Esophagus (tissue), 2 donors: ENCODE measurements around the gene SLC22A4. TPM values are rescaled to one million over a fixed set of nuclear protein-coding genes. Genes with fewer than 3 reads are reported as not detected.

Experiments
- H3K27ac ChIP-seq, 2 donors: one replicate each; pipeline ENCODE4 v1.5.1; 2013; ENCODE audit warnings: low read depth in 2 of 2, mild to moderate bottlenecking in 2 of 2, inconsistent platforms in 1 of 2, low read length in 1 of 2, moderate library complexity in 1 of 2
- H3K27me3 ChIP-seq, 2 donors: one replicate each; pipeline ENCODE4 v1.6.1; 2013; ENCODE audit warnings: low read length in 2 of 2, control low read depth in 1 of 2, mild to moderate bottlenecking in 1 of 2; ENCODE audit not compliant: insufficient read depth in 2 of 2, control insufficient read depth in 1 of 2
- H3K36me3 ChIP-seq, 2 donors: one replicate each; pipeline ENCODE4 v1.6.1; 2013; ENCODE audit warnings: low read length in 1 of 2; ENCODE audit not compliant: control insufficient read depth in 2 of 2, insufficient read depth in 2 of 2
- H3K4me1 ChIP-seq, 2 donors: one replicate each; pipeline ENCODE4 v1.6.1; 2013; ENCODE audit warnings: low read length in 1 of 2; ENCODE audit not compliant: control insufficient read depth in 2 of 2, insufficient read depth in 2 of 2
- H3K4me3 ChIP-seq, 2 donors: one replicate each; pipeline ENCODE4 v1.5.1; 2013; ENCODE audit warnings: low read length in 2 of 2, mild to moderate bottlenecking in 2 of 2, low read depth in 1 of 2, moderate library complexity in 1 of 2
- H3K9me3 ChIP-seq, 2 donors: one replicate each; pipeline ENCODE4 v1.6.1; 2013; ENCODE audit warnings: mild to moderate bottlenecking in 2 of 2, low read depth in 1 of 2, low read length in 1 of 2, moderate library complexity in 1 of 2; ENCODE audit not compliant: control insufficient read depth in 2 of 2, insufficient read depth in 1 of 2
- WGBS, 2 donors: extraction: QIAGEN DNeasy Blood & Tissue Kit; methylation state at CpG; one replicate each; pipeline ENCODE4 v1.1.7; 2013; 5-methylcytosine and 5-hydroxymethylcytosine counted together
- polyA plus RNA-seq, 2 donors: library from polyadenylated mRNA; stranded (reverse); fragments of 200-250 nt; gene quantifications; one replicate each; pipeline ENCODE4 v1.2.3, GENCODE V29; 2013
- donor health status: healthy with polysubstance abuse.
- donor health status: Bipolar disorder and iron deficiency.

Gene SLC22A4
- polyA plus RNA-seq, 2 donors: 0.14 to 0.16 TPM

DNA sequence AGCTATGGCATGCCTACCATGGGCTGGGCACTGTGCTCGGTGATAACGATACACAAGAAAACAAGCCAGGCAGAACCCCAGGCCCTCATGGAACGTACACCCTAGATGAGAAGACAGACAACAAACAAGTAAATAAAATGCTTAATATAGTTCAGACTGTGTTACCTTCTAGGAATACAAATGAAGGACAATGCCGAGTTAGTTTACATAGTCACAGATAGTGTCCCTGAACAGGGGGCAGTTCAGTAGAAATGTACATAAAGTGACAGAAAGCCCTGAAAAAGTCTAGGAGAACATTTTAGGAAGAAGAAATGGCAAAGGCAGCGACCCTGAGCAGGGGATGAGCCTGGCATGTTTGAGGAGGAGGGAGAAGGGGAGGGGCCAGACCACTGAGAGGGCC is 97.1 kb downstream of the SLC22A4 start:
- Histone ChIP-seq H3K4me1 (peaks cover 3 to 26% of the 10 kb centered on the region in 2 donors), H3K27me3 (no peaks in the 10 kb centered on the region), H3K4me3 (no peak overlapping the region), H3K27ac (no peak overlapping the region), H3K9me3 (no peaks in the 10 kb centered on the region), H3K36me3 (no peaks in the 10 kb centered on the region)
- WGBS, 2 donors: 64 to 77% methylated on average over 5 of the region's 5 CpGs

DNA sequence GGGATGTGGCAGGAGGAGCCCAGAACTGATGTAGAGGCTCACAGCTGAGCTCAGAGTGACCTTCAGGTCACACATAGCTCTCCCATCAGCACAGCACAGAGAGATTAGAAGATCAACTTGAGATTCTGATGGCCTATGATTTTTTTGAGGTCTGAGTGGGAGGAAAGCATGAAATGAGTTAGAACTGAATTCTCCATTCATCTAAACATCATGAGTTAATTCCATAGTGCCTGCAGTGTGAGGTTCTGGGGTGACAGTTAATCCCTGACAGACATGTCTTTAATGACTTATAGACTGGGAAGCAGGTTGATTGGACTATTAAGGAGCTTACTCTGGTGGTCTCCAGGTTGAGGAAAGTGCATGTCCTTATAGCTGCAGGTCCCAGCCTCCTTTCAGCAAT is 97.7 kb downstream of the SLC22A4 start:
- H3K4me1 ChIP-seq: peaks cover 3 to 25% of the 10 kb centered on the region in 2 donors
- no peak overlapping the region for H3K27ac ChIP-seq
- peaks cover 0 to 3% of the 10 kb centered on the region in 2 donors for H3K36me3 ChIP-seq
- no peaks in the 10 kb centered on the region for H3K27me3 ChIP-seq
- H3K9me3 ChIP-seq: no peaks in the 10 kb centered on the region
- H3K4me3 ChIP-seq: no peak overlapping the region

DNA sequence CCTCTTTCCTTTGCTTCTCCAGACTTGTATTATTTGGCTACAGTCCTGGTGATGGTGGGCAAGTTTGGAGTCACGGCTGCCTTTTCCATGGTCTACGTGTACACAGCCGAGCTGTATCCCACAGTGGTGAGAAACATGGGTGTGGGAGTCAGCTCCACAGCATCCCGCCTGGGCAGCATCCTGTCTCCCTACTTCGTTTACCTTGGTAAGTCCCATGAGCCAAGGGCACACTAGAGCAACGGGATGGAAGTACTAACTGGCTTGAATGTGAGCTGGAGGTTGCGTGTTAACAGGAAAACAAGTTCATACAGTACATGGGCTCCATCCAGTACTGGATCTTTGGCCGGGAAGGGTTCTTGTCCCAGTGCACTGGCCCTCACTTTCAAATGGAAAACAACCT is 98.2 kb downstream of the SLC22A4 start:
- H3K4me1 ChIP-seq: peaks cover 3 to 24% of the 10 kb centered on the region in 2 donors
- peaks cover 0 to 3% of the 10 kb centered on the region in 2 donors for H3K36me3 ChIP-seq

DNA sequence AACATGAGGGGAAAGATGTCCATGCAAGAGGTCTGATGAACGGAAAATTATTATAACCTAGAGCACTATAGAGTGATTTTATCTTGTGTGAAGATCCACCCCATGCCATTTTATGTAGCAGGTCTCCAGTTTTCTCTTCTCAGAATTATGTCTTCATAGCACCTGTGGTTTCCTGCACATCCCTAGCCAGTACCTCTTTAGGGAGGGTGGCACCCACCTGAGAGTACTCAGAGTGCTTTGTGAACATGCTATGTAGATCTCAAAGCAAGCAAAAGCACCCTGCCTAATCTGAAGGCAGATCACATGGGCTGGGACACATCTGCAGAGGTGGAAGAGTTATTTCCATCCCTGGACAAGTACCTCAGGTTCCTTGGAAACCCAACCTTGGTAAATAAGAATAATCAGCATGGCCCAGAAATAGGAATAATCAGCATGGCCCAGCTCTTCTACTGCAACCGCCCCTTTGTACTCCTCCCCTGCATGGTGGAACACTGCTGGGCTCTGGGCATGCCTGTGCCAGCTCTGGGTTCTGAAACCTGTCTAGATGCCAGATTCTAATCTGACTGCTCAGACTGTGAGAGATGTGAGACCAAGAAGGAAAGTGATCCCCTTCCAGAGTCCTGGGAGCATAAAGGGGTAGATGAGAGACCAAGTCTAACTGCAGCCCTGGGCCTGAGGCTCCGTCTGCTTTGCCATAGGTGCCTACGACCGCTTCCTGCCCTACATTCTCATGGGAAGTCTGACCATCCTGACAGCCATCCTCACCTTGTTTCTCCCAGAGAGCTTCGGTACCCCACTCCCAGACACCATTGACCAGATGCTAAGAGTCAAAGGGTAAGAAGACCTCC is 99.0 kb downstream of the SLC22A4 start:
- H3K27me3 ChIP-seq: no peaks in the 10 kb centered on the region
- peaks cover 0 to 26% of the 10 kb centered on the region in 2 donors for H3K4me1 ChIP-seq
- 64 to 82% methylated on average over 6 of the region's 6 CpGs for WGBS, 2 donors
- H3K36me3 ChIP-seq: peaks cover 0 to 3% of the 10 kb centered on the region in 2 donors
- H3K9me3 ChIP-seq: no peaks in the 10 kb centered on the region
- peak overlapping the region in 1 of 2 donors; percentile 40 for H3K27ac ChIP-seq
- no peak overlapping the region for H3K4me3 ChIP-seq

More for the DNA sequence above, 98.2 kb downstream of the SLC22A4 start:
- no peak overlapping the region for H3K4me3 ChIP-seq
- no peak overlapping the region for H3K27ac ChIP-seq
- 81 to 87% methylated on average over 8 of the region's 8 CpGs for WGBS, 2 donors
- no peaks in the 10 kb centered on the region for H3K9me3 ChIP-seq
- no peaks in the 10 kb centered on the region for H3K27me3 ChIP-seq

Other genes with a start within 250 kb of the SLC22A4 start
- not detected for gene IL3, start 233.7 kb upstream of the SLC22A4 start, polyA plus RNA-seq
- under 1 TPM in 1 of 2 donors, not detected in 1; 0.05 TPM for gene CSF2, start 220.6 kb upstream of the SLC22A4 start, polyA plus RNA-seq
- 10 to 100 TPM; 11.5 to 11.9 TPM for gene P4HA2, start 66.5 kb upstream of the SLC22A4 start, polyA plus RNA-seq
- gene PDLIM4, start 36.7 kb upstream of the SLC22A4 start, polyA plus RNA-seq: 10 to 100 TPM; 33.3 to 58.9 TPM
- 1 to 10 TPM; 3.0 to 4.1 TPM for gene SLC22A5, start 75.3 kb downstream of the SLC22A4 start, polyA plus RNA-seq
- 10 to 100 TPM in 1 of 2 donors, 1 to 10 TPM in 1; 7.5 to 14.2 TPM for gene IRF1, start 196.4 kb downstream of the SLC22A4 start, polyA plus RNA-seq
- not detected for gene IL5, start 249.1 kb downstream of the SLC22A4 start, polyA plus RNA-seq